ENCODE data around the gene TRMO.

The TRMO gene

DNA sequence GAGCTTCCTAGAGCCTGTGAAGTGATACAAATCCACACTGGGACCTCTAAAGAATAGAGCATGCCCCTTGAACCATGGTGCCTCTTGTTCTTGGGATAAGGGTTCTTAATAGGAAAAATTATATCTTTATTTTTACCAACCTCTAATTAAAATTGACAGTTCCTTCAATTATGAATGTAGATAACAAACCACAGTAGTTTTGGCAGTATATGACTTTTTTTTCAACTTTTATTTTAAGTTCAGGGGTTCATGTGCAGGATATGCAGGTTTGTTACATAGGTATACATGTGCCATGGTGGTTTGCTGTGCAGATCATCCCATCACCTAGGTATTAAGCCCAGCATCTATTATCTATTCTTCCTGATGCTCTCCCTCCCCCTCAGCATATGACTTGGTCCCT is 14.7 kb upstream of the TRMO start:
- DNase-seq, result no peak

DNA sequence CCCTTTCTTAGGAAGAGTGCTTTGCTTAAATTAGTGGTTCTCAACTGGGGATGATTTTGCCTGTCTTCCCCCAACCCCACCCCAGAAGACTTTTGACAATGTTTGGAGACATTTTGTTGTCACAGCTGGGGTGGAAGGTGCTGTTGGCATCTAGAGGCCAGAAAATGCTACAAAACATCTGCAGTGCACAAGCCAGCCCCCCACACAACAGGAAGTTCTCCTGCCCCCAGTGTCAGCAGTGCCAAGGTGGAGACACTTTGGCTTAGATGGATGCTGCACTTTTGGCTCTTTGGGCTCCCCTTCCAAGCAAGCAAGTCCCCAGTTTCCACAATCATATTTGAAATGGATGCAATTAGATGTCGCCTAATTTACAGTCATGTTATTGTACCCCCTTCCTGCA is 13.0 kb upstream of the TRMO start:
- no peak for DNase-seq

DNA sequence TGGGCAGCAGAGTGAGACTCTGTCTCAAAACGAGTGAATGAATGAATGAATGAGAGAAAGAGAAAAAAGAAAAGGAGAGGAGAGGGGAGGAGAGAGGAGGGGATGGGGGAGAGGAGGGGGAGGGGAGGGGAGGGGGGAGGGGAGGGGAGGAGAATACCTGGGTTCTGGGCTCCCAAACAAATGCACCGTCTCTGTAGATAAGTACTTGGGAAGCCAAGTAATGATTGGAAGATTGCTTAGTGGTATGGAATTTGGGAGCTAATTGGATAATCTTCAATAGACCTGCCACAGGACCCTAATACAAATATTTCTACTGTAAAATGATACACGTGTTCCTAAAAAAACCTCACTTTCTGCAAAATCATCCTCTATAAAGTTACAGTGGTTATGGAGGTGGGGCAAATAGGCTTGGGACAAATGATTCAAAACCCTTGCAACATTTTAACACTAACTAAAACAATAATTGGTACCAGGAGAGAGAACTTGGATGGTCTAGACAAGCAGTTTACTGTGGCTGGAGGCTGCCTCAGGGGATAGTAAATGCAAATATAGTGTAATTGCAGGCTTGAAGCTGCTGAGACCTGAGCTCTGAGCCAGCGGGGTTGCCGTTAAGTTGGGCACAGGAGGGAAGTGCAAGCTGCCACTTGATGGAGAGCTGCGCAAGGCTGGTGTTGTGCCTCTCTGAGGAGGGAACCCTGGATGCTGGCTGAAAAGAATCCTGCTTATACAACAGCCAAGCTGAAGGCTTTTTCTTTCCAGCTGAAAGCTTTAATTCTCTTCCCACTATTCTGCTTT is 12.2 kb upstream of the TRMO start:
- DNase-seq, result peak in 1 of 6 experiments; percentile 5

DNA sequence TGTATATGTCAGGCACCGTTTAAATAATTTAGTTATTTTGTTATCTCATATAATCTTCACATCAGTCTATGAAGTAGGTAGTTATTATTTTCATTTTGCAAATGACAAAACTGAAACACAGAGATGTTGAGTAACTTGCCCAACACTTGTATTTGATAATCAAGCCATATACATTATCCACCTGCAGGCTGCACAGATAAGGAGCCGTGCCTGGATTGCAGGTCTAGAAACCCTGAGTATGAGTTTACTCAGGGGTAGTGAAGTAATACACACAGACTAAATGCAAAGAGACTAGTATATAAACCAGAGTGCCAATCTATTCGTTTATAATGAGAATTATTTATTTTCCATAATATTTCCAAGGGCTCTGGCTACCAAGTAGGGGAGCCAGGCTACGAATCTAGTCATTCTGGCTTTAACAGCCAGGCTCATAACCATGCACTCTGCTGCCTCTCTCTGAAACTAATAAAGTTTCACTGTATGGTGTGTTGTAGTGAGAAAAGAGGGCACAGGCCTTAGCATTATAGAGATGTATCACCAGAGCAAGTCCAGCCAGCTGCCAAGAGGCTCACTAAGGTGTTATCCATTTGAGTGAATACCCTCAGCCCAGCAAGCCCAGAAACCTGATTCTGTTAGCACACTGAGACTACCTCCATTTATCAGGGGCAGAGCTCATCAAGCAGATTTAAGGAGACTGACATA is 11.1 kb upstream of the TRMO start:
- no peak for DNase-seq

DNA sequence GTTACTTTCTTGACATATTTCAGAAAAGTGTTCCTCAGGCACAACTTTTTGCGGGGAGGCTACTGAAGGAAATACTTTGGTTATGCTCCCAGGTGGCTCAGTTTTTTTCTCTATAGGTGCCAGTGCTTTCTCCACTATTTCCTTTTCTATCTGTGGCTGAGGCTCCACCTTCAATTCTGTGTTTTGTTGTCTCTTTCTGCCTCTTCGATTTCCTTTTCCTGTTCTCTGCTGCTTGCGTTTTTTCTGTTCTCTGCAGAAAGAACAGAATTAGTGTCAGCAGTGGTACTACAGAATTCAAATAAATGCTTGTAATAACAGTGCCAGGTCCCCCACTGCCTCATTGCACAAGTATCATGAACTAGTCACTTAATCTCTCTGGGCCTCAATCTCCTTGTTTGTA is 8.7 kb upstream of the TRMO start:
- DNase-seq, result peak in 3 of 6 experiments; percentile 53 to 57 (median 56)

DNA sequence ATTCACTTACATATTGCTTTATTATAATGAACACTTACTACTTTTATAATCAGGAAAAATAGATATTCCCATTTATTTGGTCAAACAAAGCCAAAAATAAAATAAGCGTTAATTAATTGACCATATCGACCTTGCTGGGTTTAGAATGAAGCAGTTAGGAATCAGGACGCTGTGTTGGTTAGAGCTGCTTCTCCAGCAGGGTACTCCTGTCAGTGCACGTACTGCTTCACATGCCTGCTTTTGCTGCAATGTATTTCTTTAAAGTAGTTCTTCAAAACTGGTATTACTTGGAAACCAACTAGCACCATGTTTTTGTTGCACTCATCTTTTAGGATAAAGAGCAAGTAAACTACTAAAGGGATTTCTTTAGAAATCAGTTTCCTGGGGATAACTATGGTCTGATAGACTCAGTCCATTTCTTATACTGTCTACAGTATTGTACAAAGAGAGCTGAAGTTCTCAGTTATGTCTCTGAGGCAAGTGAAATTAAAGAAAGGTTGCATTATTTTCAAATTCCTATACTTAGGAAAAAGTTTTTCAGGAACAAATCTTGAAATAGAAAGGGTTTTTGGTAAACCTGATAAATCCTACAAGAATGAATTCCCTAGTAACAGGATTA is 6.8 kb upstream of the TRMO start:
- no peak for DNase-seq

DNA sequence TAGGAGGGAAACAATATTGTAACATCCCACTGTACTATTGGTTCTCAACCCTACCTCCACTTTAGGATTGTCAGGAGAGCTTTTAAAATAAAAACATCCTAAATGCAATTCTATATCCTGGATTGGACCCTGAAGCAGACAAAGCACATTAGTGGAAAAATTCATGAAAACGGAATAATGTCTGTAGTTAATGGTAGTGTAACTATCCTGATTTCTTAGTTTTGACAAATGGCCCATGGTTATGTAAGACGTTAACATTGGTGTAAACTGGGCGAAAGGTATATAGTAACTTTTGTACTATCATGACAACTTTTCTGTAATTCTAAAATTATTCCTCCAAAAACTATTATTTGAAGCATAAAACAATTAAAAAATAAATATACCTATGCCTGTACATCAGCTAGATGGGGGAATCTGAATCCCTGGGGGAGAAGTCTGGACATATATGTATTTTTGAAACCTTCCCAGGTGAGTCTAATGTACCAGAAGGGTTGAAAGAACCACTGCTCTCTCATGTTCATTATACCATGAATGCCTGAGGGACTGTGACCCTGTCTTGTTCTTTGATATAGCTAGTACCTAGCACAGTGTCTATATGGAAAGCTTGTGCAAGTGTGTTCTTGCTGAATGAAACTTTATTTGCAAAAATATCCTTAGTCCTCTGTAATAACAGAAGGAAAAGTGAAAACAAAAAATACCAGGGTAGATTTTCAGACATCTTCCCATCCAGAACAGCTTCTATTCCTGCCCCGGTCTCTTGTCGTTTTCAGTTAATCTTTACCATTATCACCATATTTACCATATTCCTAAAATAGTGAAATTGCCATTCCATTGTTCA is 3.4 kb upstream of the TRMO start:
- no peak for DNase-seq

DNA sequence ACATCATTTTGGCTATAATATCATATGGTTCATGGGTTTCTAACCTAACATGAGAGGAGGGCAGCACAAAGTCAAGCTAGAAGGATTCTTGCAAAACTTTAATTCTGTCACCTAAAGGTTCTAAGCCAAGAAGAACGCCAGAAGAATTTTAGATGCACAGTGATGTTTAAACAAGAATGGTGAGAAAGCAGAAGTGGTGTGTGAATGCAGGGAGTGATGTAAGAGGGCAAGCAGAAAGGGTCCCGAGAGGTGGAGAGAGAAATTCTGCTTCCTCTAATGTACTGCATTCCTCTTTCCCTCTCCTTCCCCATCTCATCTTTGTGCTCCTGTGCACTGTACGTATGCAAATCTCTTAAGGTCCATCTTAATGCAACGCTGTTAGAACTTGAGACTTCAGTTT is 2.1 kb upstream of the TRMO start:
- no peak for DNase-seq

DNA sequence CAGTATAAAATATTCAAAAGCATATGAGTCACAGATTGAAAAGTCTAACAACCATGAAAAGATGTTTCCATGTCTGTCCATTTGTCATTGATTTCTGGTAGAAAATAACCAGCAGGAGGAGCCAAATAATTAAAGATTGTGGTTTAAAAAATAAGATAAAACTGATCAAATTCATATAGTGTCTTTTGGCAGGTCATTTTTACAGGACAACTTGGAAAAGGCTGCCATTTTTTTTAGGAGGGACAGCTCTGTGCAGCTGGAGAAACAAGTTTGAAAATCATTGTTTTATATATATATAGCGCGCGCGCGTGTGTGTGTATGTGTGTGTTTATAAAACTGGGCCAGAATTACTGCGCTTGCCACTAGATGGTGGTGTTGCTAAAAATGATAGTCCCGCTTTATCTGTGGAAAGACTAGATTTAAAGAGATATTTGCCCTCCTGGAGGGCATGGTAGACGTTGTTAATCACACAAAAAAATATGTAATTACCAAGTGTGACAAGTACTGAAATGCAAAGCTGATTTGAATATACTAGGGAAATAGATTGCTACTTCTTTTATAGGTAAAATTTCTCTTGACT is 1.3 kb upstream of the TRMO start:
- peak; percentile 55 to 85 (median 72) for DNase-seq

DNA sequence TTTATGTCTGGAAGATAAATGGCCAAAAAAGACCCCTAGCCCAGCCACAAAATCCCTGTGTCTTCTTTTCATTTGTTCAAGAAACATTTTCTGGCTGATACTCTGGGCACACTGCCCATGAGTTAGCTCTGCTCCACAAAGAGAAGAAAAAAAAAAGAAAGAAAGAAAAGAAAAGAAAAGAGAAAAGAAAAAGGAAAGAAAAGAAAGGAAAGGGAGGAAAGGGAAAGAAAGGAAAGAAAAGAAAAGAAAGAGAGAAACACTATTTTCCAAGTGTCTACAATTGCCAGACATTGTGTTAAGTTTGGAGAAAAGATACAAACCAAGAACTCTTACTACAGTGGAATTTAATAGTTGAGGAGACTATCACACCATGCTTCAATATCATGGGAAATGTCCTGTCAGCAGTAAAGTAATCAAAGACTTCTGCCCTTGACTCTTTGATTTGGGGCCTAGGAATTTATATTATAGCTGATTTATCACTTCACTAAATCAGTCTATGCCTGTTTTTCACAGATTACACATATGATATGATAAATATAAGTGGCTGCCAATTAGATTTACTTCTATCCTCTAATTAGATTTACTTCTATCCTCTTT is 3.0 kb downstream of the TRMO start:
- DNase-seq, result no peak

DNA sequence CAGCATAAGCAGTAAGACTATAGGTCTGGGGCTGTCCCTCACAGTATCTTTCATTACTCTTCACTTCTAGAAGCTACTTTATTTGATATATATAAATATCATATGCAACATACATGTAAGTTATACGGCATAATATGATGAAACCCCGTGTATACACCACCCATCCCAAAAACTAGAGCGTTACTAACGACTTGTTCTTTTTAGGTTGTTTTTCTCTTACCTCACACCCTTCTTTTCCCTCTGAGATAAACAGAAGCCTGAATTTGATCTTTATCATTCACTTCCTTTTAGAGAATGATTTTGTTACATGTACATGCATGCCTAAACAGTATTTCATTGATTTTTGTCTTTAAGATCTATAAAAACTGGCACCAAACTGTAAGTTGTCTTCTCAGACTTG is 3.7 kb downstream of the TRMO start:
- peak in 3 of 6 experiments; percentile 33 to 59 (median 51) for DNase-seq

DNA sequence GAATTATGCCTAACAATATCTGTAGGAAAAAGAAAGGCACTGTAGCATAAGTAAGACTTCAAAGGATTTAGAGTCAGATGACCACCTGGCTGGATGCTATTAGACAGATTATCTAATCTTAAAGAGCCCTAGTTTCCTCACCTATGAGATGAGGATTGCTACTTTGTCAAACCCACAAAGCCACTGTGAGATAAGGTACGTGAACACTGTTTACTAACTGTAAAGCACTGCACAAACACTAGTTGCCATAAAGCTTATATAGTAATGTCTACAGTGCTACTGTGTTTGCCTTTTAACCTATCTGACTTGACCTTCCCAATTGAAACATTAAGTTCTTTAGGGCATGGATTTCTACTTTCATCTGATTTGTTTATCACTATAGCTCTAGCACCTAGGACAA is 10.3 kb downstream of the TRMO start:
- no peak for DNase-seq

DNA sequence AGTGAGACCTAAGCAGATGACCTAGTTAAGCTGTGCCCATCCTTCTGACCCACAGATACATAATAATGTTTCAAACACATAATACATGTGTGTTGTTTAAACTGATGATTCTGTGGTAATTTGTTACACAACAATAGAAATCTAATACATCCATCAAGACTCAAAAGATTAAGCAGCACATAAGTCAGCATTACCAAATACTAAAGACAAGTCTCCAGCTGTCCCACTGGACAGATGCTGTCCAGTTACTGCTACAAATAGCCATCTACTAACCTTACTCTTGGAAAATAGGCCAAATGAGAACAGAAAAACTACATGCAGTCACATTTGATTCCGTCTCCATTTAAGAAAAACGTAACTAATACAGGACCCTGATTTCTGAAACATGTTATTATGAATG is 10.8 kb downstream of the TRMO start:
- no peak for DNase-seq

DNA sequence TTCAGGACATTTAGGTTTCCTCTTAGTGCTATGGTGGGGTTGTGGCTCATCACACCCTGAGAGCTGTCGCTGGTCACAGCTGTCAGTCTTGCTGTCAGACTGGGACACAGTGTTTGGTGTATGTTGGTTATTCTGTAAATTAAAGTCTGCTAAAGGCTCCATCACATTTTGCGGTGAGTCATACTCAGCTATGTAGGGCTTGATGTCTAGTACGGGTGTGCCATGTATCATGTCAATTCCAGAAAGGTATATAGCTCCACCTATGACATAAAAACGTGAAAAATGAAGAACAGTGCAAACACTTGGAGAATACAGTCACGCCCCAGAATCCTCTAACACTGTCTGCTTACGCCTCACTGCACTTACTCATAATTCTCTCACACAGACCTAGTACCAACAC is 11.9 kb downstream of the TRMO start:
- no peak for DNase-seq

DNA sequence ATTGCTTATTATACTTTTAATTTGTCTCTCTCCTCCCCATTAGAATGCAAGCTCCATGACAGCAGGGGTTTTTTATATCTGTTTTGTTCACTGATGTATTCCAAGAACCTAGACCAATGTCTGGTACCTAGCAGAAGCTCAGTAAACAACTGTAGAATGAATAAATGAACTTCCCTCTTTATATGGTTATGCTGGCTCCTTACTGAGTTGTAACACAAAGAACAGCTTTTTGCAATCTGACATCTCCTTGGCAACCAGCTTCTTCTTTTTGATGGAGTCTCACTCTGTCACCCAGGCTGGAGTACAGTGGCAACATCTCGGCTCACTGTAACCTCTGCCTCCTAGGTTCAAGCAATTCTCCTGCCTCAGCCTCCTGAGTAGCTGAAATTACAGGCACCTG is 13.6 kb downstream of the TRMO start:
- peak in 2 of 6 experiments; percentile 9 to 11 for DNase-seq

DNA sequence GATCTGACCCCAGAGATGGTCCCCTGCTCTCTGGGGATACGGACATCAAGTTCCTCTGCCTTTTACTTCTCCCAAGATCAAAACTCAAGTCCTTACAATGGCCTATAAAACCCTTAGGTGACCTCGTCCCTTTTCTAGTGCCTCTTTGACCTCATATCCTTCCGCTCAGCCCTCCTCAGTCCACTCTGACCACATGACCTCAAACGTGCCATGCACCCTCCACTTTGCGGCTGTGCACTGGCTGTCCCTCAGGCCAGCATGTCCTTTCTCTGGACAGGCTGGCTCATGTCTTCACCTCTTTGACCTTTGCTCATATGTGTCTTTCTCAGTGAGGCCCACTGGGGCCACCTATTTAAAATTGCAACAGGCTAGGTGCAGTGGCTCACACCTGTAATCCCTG is 14.7 kb downstream of the TRMO start:
- no peak for DNase-seq

DNA sequence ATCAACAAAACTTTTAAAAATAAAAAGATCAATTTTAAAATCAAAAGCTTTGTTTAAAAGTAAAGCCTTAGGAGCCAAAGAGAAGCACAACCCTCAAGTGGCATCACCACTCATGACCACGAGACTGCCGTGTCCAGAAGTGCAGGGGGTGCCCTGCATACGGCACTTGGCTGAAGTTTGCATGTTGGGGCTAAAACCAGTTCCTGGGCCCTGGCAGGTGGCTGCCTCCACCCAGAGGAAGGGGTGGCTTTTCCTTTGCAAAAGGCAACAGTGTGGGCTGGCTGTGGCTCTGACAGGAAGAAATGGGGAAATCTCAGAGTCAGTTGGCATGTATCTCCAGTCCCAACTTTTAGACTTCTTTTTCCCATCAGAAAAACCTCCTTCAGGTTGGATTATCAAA is 15.3 kb downstream of the TRMO start:
- peak in 3 of 6 experiments; percentile 21 to 46 (median 42) for DNase-seq

DNA sequence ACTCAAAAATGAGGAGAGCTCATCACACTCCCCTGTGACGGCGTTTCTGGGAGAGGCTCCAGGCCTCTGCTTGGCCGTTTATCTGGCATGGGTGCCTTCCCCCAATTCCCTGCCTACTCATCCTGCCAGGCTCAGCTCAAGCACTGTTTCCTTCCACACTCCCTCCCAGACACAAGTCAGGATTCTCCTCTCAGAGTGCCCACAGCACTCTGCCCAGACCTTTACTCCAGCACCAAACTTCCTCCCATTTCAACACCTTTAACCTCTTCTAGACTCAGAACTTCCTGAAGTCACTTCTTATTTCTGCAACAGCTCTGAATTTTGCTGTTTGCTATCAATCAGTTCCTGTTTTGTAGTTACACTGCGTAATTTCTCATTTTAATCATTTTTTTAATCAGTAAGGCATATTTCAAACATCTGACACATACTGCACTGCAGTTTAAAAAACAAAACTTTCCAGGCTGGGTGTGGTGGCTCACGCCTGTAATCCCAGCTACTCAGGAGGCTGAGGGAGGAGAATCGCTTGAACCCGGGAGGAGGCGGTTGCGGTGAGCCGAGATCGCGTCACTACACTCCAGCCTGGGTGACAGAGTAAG is 16.0 kb downstream of the TRMO start:
- peak; percentile 54 to 69 (median 65) for DNase-seq

DNA sequence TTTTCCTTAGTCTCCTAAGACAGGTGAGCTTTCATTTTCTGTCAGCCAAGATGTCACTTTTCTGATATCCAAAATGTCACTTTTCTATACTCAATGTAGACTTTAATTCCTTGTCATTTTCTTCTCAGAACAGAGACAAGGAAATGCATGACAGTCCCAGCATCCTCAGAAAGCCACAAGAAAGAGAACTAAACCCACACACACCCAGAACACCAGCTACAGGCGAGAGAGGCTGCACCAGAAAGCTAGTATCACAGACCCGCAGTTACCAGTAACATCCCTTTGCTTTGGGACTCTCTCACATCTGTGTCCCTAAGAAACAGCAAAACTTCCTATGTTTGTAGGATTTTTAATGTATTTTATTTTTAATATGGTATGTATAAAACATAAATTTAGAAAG is 17.1 kb downstream of the TRMO start:
- DNase-seq, result peak; percentile 24 to 87 (median 68)

DNA sequence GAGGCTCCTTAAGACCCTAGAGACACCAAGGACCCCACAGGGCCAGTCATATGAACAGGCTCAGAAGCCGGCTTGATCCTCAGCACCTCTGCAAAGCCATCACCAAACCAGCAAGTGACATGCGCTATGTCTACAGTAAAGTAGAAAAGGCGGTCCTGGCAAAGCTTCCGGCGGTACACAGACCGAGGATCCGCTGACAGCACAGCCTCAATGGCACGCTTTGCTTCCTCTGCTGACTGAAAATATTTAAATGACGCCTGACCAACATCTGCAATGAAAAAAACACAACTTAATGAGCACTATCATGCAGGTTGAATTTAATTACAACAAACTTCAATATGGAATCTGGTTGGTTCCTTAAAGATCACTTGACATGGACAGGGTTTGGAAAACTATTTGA is 17.6 kb downstream of the TRMO start:
- peak; percentile 25 to 81 (median 58) for DNase-seq

DNA sequence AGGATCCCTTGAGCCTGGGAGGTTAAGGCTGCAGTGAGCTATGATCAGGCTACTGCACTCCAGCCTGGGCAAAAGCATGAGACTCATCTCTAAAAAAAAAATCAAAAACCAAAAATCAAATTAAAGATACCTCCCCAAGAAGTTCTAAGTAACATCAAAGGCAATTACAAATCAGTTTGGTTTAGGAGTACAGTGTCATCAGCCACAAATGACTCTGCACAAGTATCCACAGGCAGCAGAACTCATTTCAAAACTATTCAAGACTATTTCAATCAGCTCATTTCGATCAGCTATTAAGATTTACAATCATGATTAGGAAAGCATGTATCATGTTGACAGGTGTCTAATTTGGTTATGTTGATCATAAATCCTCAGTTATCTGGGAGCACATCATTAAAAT is 19.1 kb downstream of the TRMO start:
- DNase-seq, result no peak
